ENCODE data around the gene PRM3. TPM values are rescaled to one million over a fixed set of nuclear protein-coding genes. Genes with fewer than 3 reads are reported as not detected.

The PRM3 gene
- polyA plus RNA-seq, 1 donor from 2014 or later: not detected

DNA sequence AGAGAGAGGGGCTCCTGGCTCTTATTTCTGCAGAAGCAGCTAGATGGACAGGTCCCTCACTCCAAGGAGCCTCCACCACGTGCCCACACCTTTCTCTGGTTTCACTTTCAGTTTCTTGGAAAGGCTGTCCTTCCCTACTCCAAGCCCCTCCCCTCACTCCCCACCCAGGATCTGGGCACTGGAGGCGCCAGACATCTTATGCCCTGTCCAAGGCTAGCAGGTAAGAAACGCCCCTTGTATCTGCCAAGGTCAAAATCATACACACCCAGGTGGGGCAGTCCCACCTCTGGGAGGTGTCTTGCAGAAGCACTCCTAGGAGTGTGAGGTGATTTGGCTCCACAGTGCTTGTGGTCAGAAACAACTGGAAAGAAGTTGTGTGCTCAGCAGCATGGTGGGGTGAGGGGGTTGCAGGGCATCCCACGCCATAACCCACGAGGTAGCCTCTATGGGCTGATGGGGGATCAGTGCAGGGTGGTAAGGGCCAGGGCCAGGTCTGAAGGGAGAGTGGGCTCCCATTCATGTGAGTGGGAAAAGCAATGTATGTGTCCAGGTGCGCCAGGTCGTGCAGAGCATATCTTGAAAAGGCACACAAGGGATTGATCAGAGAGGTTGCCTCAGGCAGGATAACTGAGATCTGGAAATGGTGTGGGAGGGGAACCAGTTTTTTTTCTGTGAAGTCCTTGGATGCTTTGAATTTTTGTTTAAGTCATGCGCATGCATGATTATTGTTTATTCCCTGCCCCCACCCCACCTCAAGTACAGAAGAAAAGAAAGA lies 39.5 kb upstream of the PRM3 start:
- Histone ChIP-seq H3K36me3 (ENCODE audit: insufficient read depth, low read length) (no peaks in the 10 kb centered on the region), H3K9me3 (ENCODE audit: low read length) (no peaks in the 10 kb centered on the region)

DNA sequence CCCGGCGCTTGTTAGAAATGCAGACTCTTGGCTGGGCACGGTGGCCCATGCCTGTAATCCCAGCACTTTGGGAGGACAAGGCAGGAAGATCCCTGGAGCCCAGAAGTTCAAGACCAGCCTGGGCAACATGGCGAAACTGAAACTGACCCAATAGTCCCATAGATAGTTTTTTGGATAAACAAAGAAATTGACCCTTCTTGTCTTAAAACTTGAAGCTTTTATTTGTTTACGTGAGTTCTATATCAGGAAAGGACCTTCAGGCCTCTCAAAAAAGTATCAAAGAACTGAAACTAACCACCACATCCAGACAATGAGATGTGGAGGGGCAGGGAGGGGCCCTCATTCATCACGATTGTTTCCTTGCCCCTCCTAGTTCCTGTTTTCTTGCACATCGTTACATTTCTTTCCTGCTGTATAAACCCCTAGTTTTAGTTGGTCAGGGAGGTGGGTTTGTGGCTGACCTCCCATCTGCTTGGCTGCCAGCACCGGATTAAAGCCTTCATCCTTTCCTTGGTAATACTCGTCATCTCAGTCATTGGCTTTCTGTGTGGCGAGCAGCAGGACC lies 37.6 kb upstream of the PRM3 start:
- Histone ChIP-seq H3K9ac (ENCODE audit: low read length) (no peak overlapping the region), H3K79me2 (replicated peaks; ENCODE audit: insufficient read depth, low read length) (no peaks in the 10 kb centered on the region), H3K36me3 (ENCODE audit: insufficient read depth, low read length) (no peaks in the 10 kb centered on the region), H2AFZ (ENCODE audit: low read depth, low read length) (no peak overlapping the region), H3K27me3 (ENCODE audit: insufficient read depth, low read depth, low read length) (no peaks in the 10 kb centered on the region), H3K9me2 (ENCODE audit: insufficient read depth, low read length) (no peaks in the 10 kb centered on the region), H3K27ac (ENCODE audit: low read length) (no peak overlapping the region), H3K4me3 (ENCODE audit: low read length) (no peak overlapping the region), H3K9me3 (ENCODE audit: low read length) (no peaks in the 10 kb centered on the region), H3F3A (ENCODE audit: insufficient read depth, low read length, poor library complexity, severe bottlenecking) (no peaks in the 10 kb centered on the region), H3K4me2 (ENCODE audit: low read length) (no peak overlapping the region), H4K20me1 (ENCODE audit: insufficient read depth) (no peaks in the 10 kb centered on the region)
- TF ChIP-seq POLR2AphosphoS5 (IDR thresholded peaks at IDR 0.05) (no peak), EP300 (conservative IDR thresholded peaks at IDR 0.05; ENCODE audit: poor library complexity, severe bottlenecking) (no peak), MXI1 (conservative IDR thresholded peaks at IDR 0.05; ENCODE audit: poor library complexity, severe bottlenecking) (no peak), EZH2 (IDR thresholded peaks at IDR 0.05; ENCODE audit: borderline replicate concordance, insufficient read depth, low read length, poor library complexity, severe bottlenecking) (no peak)
- TF ChIP-seq, protein P1, sequence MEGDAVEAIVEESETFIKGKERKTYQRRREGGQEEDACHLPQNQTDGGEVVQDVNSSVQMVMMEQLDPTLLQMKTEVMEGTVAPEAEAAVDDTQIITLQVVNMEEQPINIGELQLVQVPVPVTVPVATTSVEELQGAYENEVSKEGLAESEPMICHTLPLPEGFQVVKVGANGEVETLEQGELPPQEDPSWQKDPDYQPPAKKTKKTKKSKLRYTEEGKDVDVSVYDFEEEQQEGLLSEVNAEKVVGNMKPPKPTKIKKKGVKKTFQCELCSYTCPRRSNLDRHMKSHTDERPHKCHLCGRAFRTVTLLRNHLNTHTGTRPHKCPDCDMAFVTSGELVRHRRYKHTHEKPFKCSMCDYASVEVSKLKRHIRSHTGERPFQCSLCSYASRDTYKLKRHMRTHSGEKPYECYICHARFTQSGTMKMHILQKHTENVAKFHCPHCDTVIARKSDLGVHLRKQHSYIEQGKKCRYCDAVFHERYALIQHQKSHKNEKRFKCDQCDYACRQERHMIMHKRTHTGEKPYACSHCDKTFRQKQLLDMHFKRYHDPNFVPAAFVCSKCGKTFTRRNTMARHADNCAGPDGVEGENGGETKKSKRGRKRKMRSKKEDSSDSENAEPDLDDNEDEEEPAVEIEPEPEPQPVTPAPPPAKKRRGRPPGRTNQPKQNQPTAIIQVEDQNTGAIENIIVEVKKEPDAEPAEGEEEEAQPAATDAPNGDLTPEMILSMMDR (IDR thresholded peaks at IDR 0.05; ENCODE audit: poor library complexity, severe bottlenecking): no peak

More for the DNA sequence above, 39.5 kb upstream of the PRM3 start:
- no peak overlapping the region for H3K27ac ChIP-seq (ENCODE audit: low read length)
- no peak overlapping the region for H2AFZ ChIP-seq (ENCODE audit: low read depth, low read length)
- no peaks in the 10 kb centered on the region for H3K9me2 ChIP-seq (ENCODE audit: insufficient read depth, low read length)
- no peaks in the 10 kb centered on the region for H3F3A ChIP-seq (ENCODE audit: insufficient read depth, low read length, poor library complexity, severe bottlenecking)
- no peak overlapping the region for H3K4me3 ChIP-seq (ENCODE audit: low read length)
- H4K20me1 ChIP-seq (ENCODE audit: insufficient read depth): no peaks in the 10 kb centered on the region
- no peak overlapping the region for H3K4me2 ChIP-seq (ENCODE audit: low read length)
- TF ChIP-seq, protein P1 (IDR thresholded peaks at IDR 0.05; ENCODE audit: poor library complexity, severe bottlenecking): no peak
- TF ChIP-seq, protein P2, sequence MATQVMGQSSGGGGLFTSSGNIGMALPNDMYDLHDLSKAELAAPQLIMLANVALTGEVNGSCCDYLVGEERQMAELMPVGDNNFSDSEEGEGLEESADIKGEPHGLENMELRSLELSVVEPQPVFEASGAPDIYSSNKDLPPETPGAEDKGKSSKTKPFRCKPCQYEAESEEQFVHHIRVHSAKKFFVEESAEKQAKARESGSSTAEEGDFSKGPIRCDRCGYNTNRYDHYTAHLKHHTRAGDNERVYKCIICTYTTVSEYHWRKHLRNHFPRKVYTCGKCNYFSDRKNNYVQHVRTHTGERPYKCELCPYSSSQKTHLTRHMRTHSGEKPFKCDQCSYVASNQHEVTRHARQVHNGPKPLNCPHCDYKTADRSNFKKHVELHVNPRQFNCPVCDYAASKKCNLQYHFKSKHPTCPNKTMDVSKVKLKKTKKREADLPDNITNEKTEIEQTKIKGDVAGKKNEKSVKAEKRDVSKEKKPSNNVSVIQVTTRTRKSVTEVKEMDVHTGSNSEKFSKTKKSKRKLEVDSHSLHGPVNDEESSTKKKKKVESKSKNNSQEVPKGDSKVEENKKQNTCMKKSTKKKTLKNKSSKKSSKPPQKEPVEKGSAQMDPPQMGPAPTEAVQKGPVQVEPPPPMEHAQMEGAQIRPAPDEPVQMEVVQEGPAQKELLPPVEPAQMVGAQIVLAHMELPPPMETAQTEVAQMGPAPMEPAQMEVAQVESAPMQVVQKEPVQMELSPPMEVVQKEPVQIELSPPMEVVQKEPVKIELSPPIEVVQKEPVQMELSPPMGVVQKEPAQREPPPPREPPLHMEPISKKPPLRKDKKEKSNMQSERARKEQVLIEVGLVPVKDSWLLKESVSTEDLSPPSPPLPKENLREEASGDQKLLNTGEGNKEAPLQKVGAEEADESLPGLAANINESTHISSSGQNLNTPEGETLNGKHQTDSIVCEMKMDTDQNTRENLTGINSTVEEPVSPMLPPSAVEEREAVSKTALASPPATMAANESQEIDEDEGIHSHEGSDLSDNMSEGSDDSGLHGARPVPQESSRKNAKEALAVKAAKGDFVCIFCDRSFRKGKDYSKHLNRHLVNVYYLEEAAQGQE (IDR thresholded peaks at IDR 0.05; ENCODE audit: borderline replicate concordance): no peak
- TF ChIP-seq POLR2AphosphoS5 (IDR thresholded peaks at IDR 0.05): no peak
- TF ChIP-seq MXI1 (conservative IDR thresholded peaks at IDR 0.05; ENCODE audit: poor library complexity, severe bottlenecking): no peak
- TF ChIP-seq EZH2 (IDR thresholded peaks at IDR 0.05; ENCODE audit: borderline replicate concordance, insufficient read depth, low read length, poor library complexity, severe bottlenecking): no peak
- TF ChIP-seq TAF1 (IDR thresholded peaks at IDR 0.05; ENCODE audit: low read depth): no peak
- TF ChIP-seq EP300 (conservative IDR thresholded peaks at IDR 0.05; ENCODE audit: poor library complexity, severe bottlenecking): no peak
- TF ChIP-seq SMC3 (conservative IDR thresholded peaks at IDR 0.05; ENCODE audit: poor library complexity): no peak
- no peak for TF ChIP-seq RAD21 (conservative IDR thresholded peaks at IDR 0.05)
- no peaks in the 10 kb centered on the region for H3K79me2 ChIP-seq (replicated peaks; ENCODE audit: insufficient read depth, low read length)
- H3K27me3 ChIP-seq (ENCODE audit: insufficient read depth, low read depth, low read length): no peaks in the 10 kb centered on the region
- no peak overlapping the region for H3K9ac ChIP-seq (ENCODE audit: low read length)
